Left lung (tissue), 10 donors: ENCODE data around the gene TRAPPC8. TPM values are rescaled to one million over a fixed set of nuclear protein-coding genes. Genes with fewer than 3 reads are reported as not detected.
"Not testable (repeated sequence)": the region's sequence is repeated elsewhere in the genome, so short reads cannot be mapped to it uniquely, and the experiment has no call there.

Experiments
- ATAC-seq: fragments of 200-7000 bp; cut with Tn5 transposase; one replicate; pipeline ENCODE4 v1.9.1; 2020; ENCODE audit warnings: moderate library complexity
- DNase-seq, 4 donors: peaks; one replicate each; pipeline ENCODE4 v3.0.0-alpha.2; 2013 to 2020
- H3K27ac ChIP-seq, 2 donors: fragments of 200-600 bp; sonication (generic) in 1 of 2; one replicate each; pipeline versions ENCODE4 v1.5.0 to v1.8.0; 2020 to 2021
- H3K27me3 ChIP-seq, 2 donors: fragments of 200-600 bp; sonication (generic) in 1 of 2; one replicate each; pipeline versions ENCODE4 v1.5.0 to v1.8.0; 2020 to 2021
- H3K36me3 ChIP-seq, 2 donors: fragments of 200-600 bp; sonication (generic) in 1 of 2; one replicate each; pipeline versions ENCODE4 v1.5.0 to v1.8.0; 2020 to 2021
- H3K4me1 ChIP-seq, 2 donors: fragments of 200-600 bp; one replicate each; pipeline ENCODE4 v1.8.0; 2021
- H3K4me3 ChIP-seq, 2 donors: fragments of 200-600 bp; sonication (generic) in 1 of 2; one replicate each; pipeline versions ENCODE4 v1.5.0 to v1.8.0; 2020 to 2021; ENCODE audit warnings: mild to moderate bottlenecking in 1 of 2
- H3K9me3 ChIP-seq, 2 donors: fragments of 200-600 bp; sonication (generic) in 1 of 2; one replicate each; pipeline versions ENCODE4 v1.5.0 to v1.8.0; 2020 to 2021
- intact Hi-C, 2 donors: fragments of 100-400 bp; cut with DNase I; formaldehyde crosslinking; loops; one replicate each; pipeline versions ENCODE4 v1.11.2 to v1.14.2; 2022
- polyA plus RNA-seq, 6 donors: library from polyadenylated mRNA; unstranded; fragments of 120-200 nt; gene quantifications; one replicate each; pipeline ENCODE4 v1.2.1, GENCODE V29; 2013; ENCODE audit not compliant: insufficient read length in 6 of 6
- total RNA-seq, 2 donors: library from RNA; stranded (reverse); fragmentation: NEBNext Ultra II Directional; extraction: Animal tissue kit (Norgen Biotek cat#: 25700); gene quantifications; one replicate each; pipeline ENCODE4 v1.2.1, GENCODE V29; 2021
- TF ChIP-seq, protein P1 (sequence below), 2 donors: fragments of 200-600 bp; sonication (generic) in 1 of 2; IDR thresholded peaks; one replicate each; pipeline versions ENCODE4 v1.5.0 to v1.8.0; 2021; ENCODE audit warnings: antibody characterized with exemption in 2 of 2
- donor health status: DM: no; HTN: yes; CAD: no.
- donor health status: DM: no; HTN: no; CAD: no.

The TRAPPC8 gene
- total and polyA plus RNA-seq, 8 donors: 45.5 to 53.9 (median 50.2) TPM

DNA sequence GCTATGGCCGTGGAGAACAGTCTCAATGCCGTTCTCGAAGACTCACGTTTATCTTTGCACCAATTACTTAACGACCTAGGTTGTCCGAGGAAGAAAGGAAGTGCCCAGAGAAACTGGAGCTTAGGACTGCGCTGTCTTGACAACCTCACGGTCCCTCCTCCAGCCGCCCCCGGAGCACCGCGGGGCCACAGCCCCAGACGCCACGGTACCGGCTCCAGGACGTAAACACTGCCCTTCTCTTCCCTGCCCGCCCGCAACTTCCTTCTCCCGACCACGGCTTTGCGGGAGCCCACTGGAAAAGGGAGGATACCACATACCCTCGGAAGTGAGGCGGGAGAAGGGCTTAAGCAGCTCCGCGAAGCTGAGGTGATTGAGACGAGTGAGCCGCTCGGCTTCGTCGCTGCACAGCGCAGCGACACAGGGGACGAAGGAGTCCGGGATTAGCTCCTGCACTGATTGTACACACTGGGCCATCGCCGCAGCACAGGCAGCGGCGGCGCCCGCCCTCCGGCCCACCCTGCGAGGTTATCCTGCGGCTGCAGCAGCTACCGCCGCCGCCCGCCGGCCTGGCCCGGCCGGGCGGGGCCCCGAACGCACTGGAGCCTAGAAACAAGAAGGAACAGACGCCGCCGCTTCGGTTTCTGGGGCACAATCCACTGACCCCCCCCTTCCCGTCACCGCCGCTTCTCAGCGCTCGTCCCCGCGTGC lies 483 bp downstream of the TRAPPC8 start:
- intact Hi-C loops: no loop called here
- Histone ChIP-seq H3K4me1 (peaks cover 8 to 54% of the 10 kb centered on the region in 2 donors), H3K27ac (peak overlapping the region; percentile 89 to 97), H3K9me3 (no peaks in the 10 kb centered on the region), H3K27me3 (no peaks in the 10 kb centered on the region), H3K4me3 (peak overlapping the region; percentile 79 to 87), H3K36me3 (peaks cover 0 to 4% of the 10 kb centered on the region in 2 donors)
- TF ChIP-seq, protein P1, sequence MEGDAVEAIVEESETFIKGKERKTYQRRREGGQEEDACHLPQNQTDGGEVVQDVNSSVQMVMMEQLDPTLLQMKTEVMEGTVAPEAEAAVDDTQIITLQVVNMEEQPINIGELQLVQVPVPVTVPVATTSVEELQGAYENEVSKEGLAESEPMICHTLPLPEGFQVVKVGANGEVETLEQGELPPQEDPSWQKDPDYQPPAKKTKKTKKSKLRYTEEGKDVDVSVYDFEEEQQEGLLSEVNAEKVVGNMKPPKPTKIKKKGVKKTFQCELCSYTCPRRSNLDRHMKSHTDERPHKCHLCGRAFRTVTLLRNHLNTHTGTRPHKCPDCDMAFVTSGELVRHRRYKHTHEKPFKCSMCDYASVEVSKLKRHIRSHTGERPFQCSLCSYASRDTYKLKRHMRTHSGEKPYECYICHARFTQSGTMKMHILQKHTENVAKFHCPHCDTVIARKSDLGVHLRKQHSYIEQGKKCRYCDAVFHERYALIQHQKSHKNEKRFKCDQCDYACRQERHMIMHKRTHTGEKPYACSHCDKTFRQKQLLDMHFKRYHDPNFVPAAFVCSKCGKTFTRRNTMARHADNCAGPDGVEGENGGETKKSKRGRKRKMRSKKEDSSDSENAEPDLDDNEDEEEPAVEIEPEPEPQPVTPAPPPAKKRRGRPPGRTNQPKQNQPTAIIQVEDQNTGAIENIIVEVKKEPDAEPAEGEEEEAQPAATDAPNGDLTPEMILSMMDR (IDR thresholded peaks at IDR 0.05): no peak
- ATAC-seq (peak; percentile 57), DNase-seq (peak; percentile 28 to 85 (median 44))

DNA sequence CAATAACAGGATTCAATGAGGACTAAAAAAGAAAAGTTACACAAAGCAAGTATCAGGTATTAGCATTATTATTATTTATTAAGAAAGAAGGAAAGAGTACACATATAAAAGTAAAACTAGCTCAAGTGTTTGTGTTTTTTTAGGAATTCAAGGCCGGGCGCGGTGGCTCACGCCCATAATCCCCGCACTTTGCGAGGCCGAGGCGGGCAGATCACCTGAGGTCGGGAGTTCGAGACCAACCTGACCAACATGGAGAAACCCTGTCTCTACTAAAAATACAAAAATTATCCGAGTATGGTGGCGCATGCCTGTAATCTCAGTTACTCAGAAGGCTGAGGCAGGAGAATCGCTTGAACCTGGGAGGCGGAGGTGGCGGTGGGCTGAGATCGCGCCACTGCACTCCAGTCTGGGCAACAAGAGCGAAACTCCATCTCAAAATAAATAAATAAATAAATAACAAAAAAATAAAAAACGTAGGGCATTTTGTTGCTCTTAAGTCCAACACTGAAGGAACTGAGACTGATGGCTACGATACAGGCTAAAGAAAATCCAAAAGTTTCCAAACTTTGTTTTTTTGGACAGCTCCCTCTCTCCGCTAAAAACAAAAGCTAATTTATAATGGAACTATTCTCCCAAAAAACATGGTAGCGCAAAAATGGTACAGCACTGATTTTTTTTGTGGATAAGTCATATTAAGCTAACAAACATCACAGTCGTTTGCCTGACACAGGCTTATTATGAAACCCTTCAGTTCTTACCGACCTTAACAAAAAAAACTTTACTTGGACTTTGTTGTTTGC lies 1.7 kb downstream of the TRAPPC8 start:
- peaks cover 0 to 4% of the 10 kb centered on the region in 2 donors for H3K36me3 ChIP-seq
- no peaks in the 10 kb centered on the region for H3K9me3 ChIP-seq
- ATAC-seq: no peak
- H3K4me3 ChIP-seq: peak overlapping the region in 1 of 2 donors; percentile 87
- peak overlapping the region in 1 of 2 donors; percentile 97 for H3K27ac ChIP-seq
- H3K27me3 ChIP-seq: no peaks in the 10 kb centered on the region
- no peak for DNase-seq
- intact Hi-C loops: no loop called here
- H3K4me1 ChIP-seq: peaks cover 8 to 54% of the 10 kb centered on the region in 2 donors
- TF ChIP-seq, protein P1 (IDR thresholded peaks at IDR 0.05): no peak

DNA sequence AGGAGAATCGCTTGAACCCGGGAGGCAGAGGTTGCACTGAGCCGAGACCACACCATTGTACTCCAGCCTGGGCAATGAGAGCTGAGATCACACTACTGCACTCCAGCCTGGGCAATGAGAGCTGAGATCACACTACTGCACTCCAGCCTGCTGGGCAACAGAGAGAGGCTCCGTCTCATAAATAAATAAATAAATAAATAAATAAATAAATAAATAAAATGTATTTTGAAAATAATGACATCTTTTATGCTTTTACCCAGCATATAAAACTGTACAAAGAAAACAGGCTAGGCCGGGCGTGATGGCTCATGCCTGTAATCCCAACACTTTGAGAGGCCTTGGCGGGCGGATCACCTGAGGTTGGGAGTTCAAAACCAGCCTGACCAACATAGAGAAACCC lies 8.2 kb downstream of the TRAPPC8 start:
- intact Hi-C loops, H3K4me3 ChIP-seq, DNase-seq, ATAC-seq, H3K27me3 ChIP-seq, H3K27ac ChIP-seq, H3K9me3 ChIP-seq: not testable (repeated sequence)
- Histone ChIP-seq H3K4me1 (peaks cover 0 to 33% of the 10 kb centered on the region in 2 donors), H3K36me3 (peaks cover 0 to 37% of the 10 kb centered on the region in 2 donors)

DNA sequence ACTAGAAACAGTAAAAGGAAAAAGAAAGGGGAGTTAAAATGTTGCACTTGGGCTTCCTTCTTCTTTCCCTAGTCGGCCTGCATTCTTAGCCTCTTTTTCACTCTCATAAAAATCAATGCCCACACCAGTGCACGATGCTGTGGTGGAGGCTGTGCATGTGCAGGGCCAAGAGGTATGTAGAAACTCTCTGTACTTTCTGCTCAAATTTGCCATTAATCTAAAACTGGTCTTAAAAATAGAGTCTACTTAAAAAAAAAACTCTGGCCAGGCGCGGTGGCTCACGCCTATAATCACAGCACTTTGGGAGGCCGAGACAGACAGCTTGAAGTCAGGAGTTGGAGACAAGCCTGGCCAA lies 11.1 kb downstream of the TRAPPC8 start:
- Histone ChIP-seq H3K27ac (no peak overlapping the region), H3K4me1 (peaks cover 0 to 11% of the 10 kb centered on the region in 2 donors), H3K36me3 (peaks cover 0 to 61% of the 10 kb centered on the region in 2 donors), H3K9me3 (no peaks in the 10 kb centered on the region), H3K4me3 (no peak overlapping the region), H3K27me3 (no peaks in the 10 kb centered on the region)
- intact Hi-C loops: no loop called here
- TF ChIP-seq, protein P1 (IDR thresholded peaks at IDR 0.05): no peak
- DNase-seq (no peak), ATAC-seq (no peak)

DNA sequence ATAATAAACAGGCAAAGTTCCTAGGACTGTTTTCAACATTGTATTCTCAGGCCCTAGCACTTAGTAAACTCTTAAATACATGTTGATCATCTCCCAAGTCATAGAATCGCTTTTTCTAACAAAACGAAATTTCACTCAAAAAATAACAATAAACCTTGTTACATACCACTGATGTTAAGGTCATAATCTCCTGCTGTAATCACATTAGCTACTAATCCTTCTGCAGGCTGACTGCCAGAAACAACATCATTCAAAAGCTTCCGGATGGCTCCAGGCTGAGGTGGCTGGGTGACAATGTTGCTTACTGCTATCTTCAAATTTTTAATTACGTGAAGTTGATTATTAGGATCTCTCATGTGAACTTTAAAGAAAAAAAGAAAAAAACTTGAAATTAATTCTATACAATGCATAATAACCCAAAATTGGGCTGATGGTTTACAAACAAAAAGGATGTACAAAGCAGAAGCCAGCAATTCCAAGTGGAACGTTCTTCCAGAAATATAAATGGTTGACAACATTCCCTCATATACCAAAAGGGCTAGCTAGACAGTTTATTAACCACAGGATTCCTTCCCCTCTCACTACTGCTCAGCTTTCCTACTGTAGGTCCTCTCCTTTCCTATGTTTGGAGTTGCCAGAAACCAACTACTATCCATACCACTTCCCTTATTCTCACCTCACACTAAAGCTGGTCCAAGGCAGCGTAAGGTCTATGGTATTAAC lies 11.6 kb downstream of the TRAPPC8 start:
- Histone ChIP-seq H3K9me3 (no peaks in the 10 kb centered on the region), H3K27me3 (no peaks in the 10 kb centered on the region), H3K4me1 (peaks cover 0 to 11% of the 10 kb centered on the region in 2 donors), H3K27ac (no peak overlapping the region), H3K4me3 (no peak overlapping the region), H3K36me3 (peaks cover 0 to 65% of the 10 kb centered on the region in 2 donors)
- TF ChIP-seq, protein P1 (IDR thresholded peaks at IDR 0.05): no peak
- DNase-seq: no peak
- intact Hi-C loops: no loop called here
- ATAC-seq: no peak
